Glutamatergic neuron (in vitro differentiated cells): ENCODE data around the gene AKAP1. TPM values are rescaled to one million over a fixed set of nuclear protein-coding genes. Genes with fewer than 3 reads are reported as not detected.

Source experiments
- DNase-seq: peaks from one replicate; pipeline ENCODE4 v3.0.0; 2022
- H3K27ac Mint-ChIP-seq: one replicate; pipeline ENCODE4 v1.8.0; 2020; ENCODE audit warnings: mild to moderate bottlenecking, mixed read lengths, inconsistent platforms; ENCODE audit not compliant: unreplicated experiment
- H3K27me3 Mint-ChIP-seq: one replicate; pipeline ENCODE4 v1.8.0; 2020; ENCODE audit warnings: mild to moderate bottlenecking, moderate library complexity, mixed read lengths, inconsistent platforms; ENCODE audit not compliant: unreplicated experiment
- H3K36me3 Mint-ChIP-seq: one replicate; pipeline ENCODE4 v1.8.0; 2020; ENCODE audit warnings: mild to moderate bottlenecking, mixed read lengths, inconsistent platforms; ENCODE audit not compliant: unreplicated experiment
- H3K4me1 Mint-ChIP-seq: one replicate; pipeline ENCODE4 v1.8.0; 2020; ENCODE audit warnings: mild to moderate bottlenecking, low read depth, mixed read lengths, inconsistent platforms; ENCODE audit not compliant: unreplicated experiment
- H3K4me3 Mint-ChIP-seq: one replicate; pipeline ENCODE4 v1.8.0; 2020; ENCODE audit warnings: mild to moderate bottlenecking, mixed read lengths, inconsistent platforms; ENCODE audit not compliant: unreplicated experiment
- H3K9me3 Mint-ChIP-seq: one replicate; pipeline ENCODE4 v1.8.0; 2020; ENCODE audit warnings: mild to moderate bottlenecking, moderate library complexity, mixed read lengths, inconsistent platforms; ENCODE audit not compliant: unreplicated experiment
- CTCF ChIP-seq: fragments of 200-600 bp; sonication (generic); IDR thresholded peaks from one replicate; pipeline ENCODE4 v1.5.0; 2021; ENCODE audit not compliant: partially characterized antibody, unreplicated experiment
- total RNA-seq: library from RNA; stranded (reverse); fragmentation: NEBNext Ultra II Directional; extraction: Animal tissue kit (Norgen Biotek cat#: 25700); gene quantifications from one replicate; pipeline ENCODE4 v1.2.1, GENCODE V29; 2021; ENCODE audit not compliant: unreplicated experiment

AKAP1 gene
- total RNA-seq, 1 donor from 2014 or later, result 35.6 TPM

- no peak for DNase-seq
- no peak for TF ChIP-seq CTCF
Measured at GRCh38 chr17:57107498-57108101, 22.6 kb downstream of the AKAP1 start.

GRCh38 chr17:57108671-57109392 is 23.8 kb downstream of the AKAP1 start:
- Mint-ChIP-seq H3K27ac (no peak overlapping the region), H3K4me3 (no peak overlapping the region), H3K27me3 (peaks cover 4% of the 10 kb centered on the region), H3K4me1 (peaks cover 34% of the 10 kb centered on the region), H3K9me3 (peaks cover 2% of the 10 kb centered on the region), H3K36me3 (peaks cover 15% of the 10 kb centered on the region)
- peak; percentile 36 for DNase-seq
- no peak for TF ChIP-seq CTCF

More at GRCh38 chr17:57107498-57108101, 22.6 kb downstream of the AKAP1 start:
- H3K9me3 Mint-ChIP-seq, result peaks cover 2% of the 10 kb centered on the region
- no peak overlapping the region for H3K4me3 Mint-ChIP-seq
- H3K27me3 Mint-ChIP-seq, result peaks cover 4% of the 10 kb centered on the region
- peaks cover 34% of the 10 kb centered on the region for H3K4me1 Mint-ChIP-seq
- peak overlapping the region; percentile 38 for H3K27ac Mint-ChIP-seq
- peaks cover 15% of the 10 kb centered on the region for H3K36me3 Mint-ChIP-seq

- H3K4me1 Mint-ChIP-seq, result peaks cover 34% of the 10 kb centered on the region
- H3K27me3 Mint-ChIP-seq, result peaks cover 8% of the 10 kb centered on the region
- peak overlapping the region; percentile 36 for H3K4me3 Mint-ChIP-seq
- H3K9me3 Mint-ChIP-seq, result peaks cover 2% of the 10 kb centered on the region
- peak; percentile 44 for DNase-seq
- no peak overlapping the region for H3K27ac Mint-ChIP-seq
- TF ChIP-seq CTCF, result peak; percentile 67
- peaks cover 12% of the 10 kb centered on the region for H3K36me3 Mint-ChIP-seq
Measured at GRCh38 chr17:57109393-57110151, 24.5 kb downstream of the AKAP1 start.

- Mint-ChIP-seq H3K36me3 (peaks cover 11% of the 10 kb centered on the region), H3K4me1 (peaks cover 34% of the 10 kb centered on the region), H3K27me3 (peaks cover 8% of the 10 kb centered on the region), H3K9me3 (peaks cover 2% of the 10 kb centered on the region), H3K4me3 (peak overlapping the region; percentile 36), H3K27ac (no peak overlapping the region)
- no peak for DNase-seq
- TF ChIP-seq CTCF, result peak; percentile 35
Measured at GRCh38 chr17:57110152-57110542, 25.1 kb downstream of the AKAP1 start.
